Caki2 (cell line): Measurements from ENCODE around the gene PHF21A. TPM values are rescaled to one million over a fixed set of nuclear protein-coding genes. Genes with fewer than 3 reads are reported as not detected.

Source experiments
- DNase-seq: peaks from one replicate; pipeline ENCODE4 v3.0.0-alpha.2; 2015; ENCODE audit warnings: low read depth
- in situ Hi-C: cut with HindIII; loops from 2 replicates; pipeline ENCODE4 v1.10.0; 2016; ENCODE audit warnings: low sequenced_read_pairs, low pct_unique_long_range_greater_than_20kb, mixed read lengths
- total RNA-seq: library from RNA; depleted of rRNA; stranded (reverse); fragments of >200 nt; shearing (Covaris generic); gene quantifications from 2 replicates; pipeline ENCODE4 v1.2.3, GENCODE V29; 2014; ENCODE audit warnings: low replicate concordance

Gene PHF21A
- total RNA-seq, 1 experiment from 2014 or later = 12.0 TPM

- in situ Hi-C loops = no loop called here
- DNase-seq = no peak
Measured at GRCh38 chr11:45932217-45932616, 189.0 kb downstream of the PHF21A start.

- no peak for DNase-seq
- in situ Hi-C loops = no loop called here
Measured at GRCh38 chr11:45931739-45932138, 189.5 kb downstream of the PHF21A start.

GRCh38 chr11:45930951-45931570 is 190.2 kb downstream of the PHF21A start:
- in situ Hi-C loops = no loop called here
- no peak for DNase-seq

GRCh38 chr11:45930031-45930794 is 191.0 kb downstream of the PHF21A start:
- no peak for DNase-seq
- in situ Hi-C loops = no loop called here

- in situ Hi-C loops = no loop called here
- DNase-seq = no peak
Measured at GRCh38 chr11:45929486-45930030, 191.7 kb downstream of the PHF21A start.

GRCh38 chr11:45928535-45929215 is 192.6 kb downstream of the PHF21A start:
- DNase-seq = no peak
- in situ Hi-C loops = no loop called here

- in situ Hi-C loops = no loop called here
Measured at GRCh38 chr11:45927684-45928413, 193.4 kb downstream of the PHF21A start.

GRCh38 chr11:45927332-45927683 is 193.9 kb downstream of the PHF21A start:
- no peak for DNase-seq
- in situ Hi-C loops = no loop called here

More at GRCh38 chr11:45927684-45928413, 193.4 kb downstream of the PHF21A start:
- DNase-seq = no peak

- in situ Hi-C loops = no loop called here
- no peak for DNase-seq
Measured at GRCh38 chr11:45926536-45927331, 194.5 kb downstream of the PHF21A start.

GRCh38 chr11:45926001-45926401 is 195.3 kb downstream of the PHF21A start:
- no peak for DNase-seq
- in situ Hi-C loops = no loop called here

- in situ Hi-C loops = no loop called here
- DNase-seq = no peak
Measured at GRCh38 chr11:45925550-45925949, 195.7 kb downstream of the PHF21A start.

GRCh38 chr11:45924927-45925326 is 196.3 kb downstream of the PHF21A start:
- no peak for DNase-seq
- in situ Hi-C loops = no loop called here

GRCh38 chr11:45924036-45924915 is 197.0 kb downstream of the PHF21A start:
- no peak for DNase-seq
- in situ Hi-C loops = no loop called here

- in situ Hi-C loops = no loop called here
- peak; percentile 26 for DNase-seq
Measured at GRCh38 chr11:45922425-45923082, 198.7 kb downstream of the PHF21A start, which contains the start of gene LARGE2. Gene LARGE2 (plus strand): TSS chr11:45922656. CDS start chr11:45922883, 227 bp downstream.

GRCh38 chr11:45921561-45922424 is 199.5 kb downstream of the PHF21A start:
- in situ Hi-C loops = no loop called here
- DNase-seq = no peak
